SK-N-MC (cell line): ENCODE measurements around the gene ARL8A.

Source experiments
- EZH2 ChIP-seq: fragments of 200-600 bp; sonication (generic); IDR thresholded peaks from one replicate; pipeline ENCODE4 v1.6.1; 2017; ENCODE audit warnings: antibody characterized with exemption
- POLR2AphosphoS5 ChIP-seq: IDR thresholded peaks from 2 replicates; pipeline ENCODE4 v1.6.1; 2012; ENCODE audit warnings: mild to moderate bottlenecking, low read depth, low read length, borderline replicate concordance

DNA sequence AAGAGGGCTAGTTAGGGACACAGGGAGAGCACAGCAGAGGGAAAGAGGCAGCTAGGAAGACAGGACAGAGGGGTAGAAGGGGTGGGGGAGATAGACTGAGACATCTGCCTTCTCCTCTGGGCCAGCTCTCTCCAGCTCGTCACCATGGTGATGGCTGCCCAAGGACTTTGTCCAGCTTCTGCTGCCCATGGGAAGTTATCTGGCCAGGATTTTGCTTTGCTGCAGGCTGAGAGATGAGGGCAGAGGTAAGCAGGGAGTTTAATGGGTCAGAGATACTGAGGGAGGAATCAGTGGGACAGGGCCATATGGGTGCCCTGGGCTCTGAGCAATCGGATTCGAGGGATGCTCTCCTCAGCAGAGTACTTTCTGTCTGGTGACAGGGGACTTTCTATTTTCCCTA is 56.3 kb downstream of the ARL8A start:
- no peak for TF ChIP-seq POLR2AphosphoS5
- no peak for TF ChIP-seq EZH2
